ENCODE results near the gene SCYGR3. TPM values are rescaled to one million over a fixed set of nuclear protein-coding genes. Genes with fewer than 3 reads are reported as not detected.

Gene SCYGR3
- total and polyA plus RNA-seq, 4 donors: not detected

DNA sequence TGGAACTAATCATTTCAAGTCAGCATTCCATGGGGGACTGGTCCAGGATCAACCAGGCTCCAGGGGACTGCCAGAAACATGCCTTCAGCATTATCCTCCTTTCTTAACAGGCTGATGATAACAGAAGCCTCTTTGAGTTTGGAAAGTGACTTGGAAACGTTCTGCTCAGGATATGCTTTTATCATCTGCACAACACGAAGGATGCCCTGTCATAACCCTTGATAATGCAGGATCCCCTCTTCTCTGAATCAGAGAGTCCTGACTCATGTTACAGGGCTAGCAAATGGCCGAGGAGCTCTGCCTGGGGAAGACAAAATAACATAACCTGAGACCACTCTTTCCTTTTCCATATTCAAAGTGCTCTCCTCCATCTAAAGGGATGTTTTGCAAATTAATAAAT, 6.7 kb downstream of the SCYGR3 start (continued):
- TF ChIP-seq HNF4A (conservative IDR thresholded peaks at IDR 0.05): no peak
- TF ChIP-seq, protein P1, sequence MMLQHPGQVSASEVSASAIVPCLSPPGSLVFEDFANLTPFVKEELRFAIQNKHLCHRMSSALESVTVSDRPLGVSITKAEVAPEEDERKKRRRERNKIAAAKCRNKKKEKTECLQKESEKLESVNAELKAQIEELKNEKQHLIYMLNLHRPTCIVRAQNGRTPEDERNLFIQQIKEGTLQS (IDR thresholded peaks at IDR 0.05): no peak
- TF ChIP-seq EGR1 (IDR thresholded peaks at IDR 0.05; ENCODE audit: low read depth in 2 of 2): no peak

DNA sequence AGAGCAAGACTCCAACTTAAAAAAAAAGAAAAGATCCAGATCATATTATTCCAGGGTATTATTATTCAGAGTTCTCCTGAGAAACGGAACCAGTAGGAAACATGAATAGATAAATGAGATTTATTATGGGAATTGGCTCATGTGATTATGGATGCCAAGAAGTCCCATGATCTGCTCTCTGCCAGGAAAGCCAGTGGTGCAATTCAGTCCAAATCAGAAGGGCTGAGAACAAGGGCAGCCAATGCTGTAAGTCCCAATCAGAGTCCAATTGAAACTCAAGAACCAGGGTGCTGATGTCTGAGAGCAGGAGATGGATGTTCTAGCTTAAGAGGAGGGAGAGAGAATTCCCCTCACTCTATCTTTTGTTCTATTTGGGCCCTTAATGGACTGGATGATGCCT, 8.2 kb downstream of the SCYGR3 start:
- Histone ChIP-seq H3K27ac (ENCODE audit: low read depth in 1 of 2, low read length in 2 of 2) (no peak overlapping the region), H3K4me1 (ENCODE audit: control insufficient read depth in 4 of 4, insufficient read depth in 4 of 4, low read length in 3 of 4) (no peaks in the 10 kb centered on the region), H3K36me3 (ENCODE audit: control insufficient read depth in 4 of 4, insufficient read depth in 3 of 4, low read depth in 1 of 4, low read length in 3 of 4) (no peaks in the 10 kb centered on the region), H3K9me3 (ENCODE audit: control insufficient read depth in 4 of 4, low read length in 3 of 4) (no peaks in the 10 kb centered on the region), H3K9ac (ENCODE audit: low read depth in 1 of 2, low read length in 2 of 2) (no peak overlapping the region), H3K27me3 (ENCODE audit: control insufficient read depth in 4 of 4, insufficient read depth in 4 of 4, low read length in 3 of 4) (no peaks in the 10 kb centered on the region), H3K4me3 (ENCODE audit: low read depth in 1 of 3, low read length in 3 of 3) (no peak overlapping the region)
- DNase-seq (ENCODE audit: low spot score): no peak
- WGBS: 71% methylated on average over 1 of the region's 1 CpG
- TF ChIP-seq, protein P2, sequence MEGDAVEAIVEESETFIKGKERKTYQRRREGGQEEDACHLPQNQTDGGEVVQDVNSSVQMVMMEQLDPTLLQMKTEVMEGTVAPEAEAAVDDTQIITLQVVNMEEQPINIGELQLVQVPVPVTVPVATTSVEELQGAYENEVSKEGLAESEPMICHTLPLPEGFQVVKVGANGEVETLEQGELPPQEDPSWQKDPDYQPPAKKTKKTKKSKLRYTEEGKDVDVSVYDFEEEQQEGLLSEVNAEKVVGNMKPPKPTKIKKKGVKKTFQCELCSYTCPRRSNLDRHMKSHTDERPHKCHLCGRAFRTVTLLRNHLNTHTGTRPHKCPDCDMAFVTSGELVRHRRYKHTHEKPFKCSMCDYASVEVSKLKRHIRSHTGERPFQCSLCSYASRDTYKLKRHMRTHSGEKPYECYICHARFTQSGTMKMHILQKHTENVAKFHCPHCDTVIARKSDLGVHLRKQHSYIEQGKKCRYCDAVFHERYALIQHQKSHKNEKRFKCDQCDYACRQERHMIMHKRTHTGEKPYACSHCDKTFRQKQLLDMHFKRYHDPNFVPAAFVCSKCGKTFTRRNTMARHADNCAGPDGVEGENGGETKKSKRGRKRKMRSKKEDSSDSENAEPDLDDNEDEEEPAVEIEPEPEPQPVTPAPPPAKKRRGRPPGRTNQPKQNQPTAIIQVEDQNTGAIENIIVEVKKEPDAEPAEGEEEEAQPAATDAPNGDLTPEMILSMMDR (IDR thresholded peaks at IDR 0.05; ENCODE audit: low read depth, low read length, missing input control): no peak
- TF ChIP-seq, protein P3, sequence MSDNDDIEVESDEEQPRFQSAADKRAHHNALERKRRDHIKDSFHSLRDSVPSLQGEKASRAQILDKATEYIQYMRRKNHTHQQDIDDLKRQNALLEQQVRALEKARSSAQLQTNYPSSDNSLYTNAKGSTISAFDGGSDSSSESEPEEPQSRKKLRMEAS (IDR thresholded peaks at IDR 0.05): no peak
- TF ChIP-seq HNF4A (conservative IDR thresholded peaks at IDR 0.05): peak in 1 of 2 donors; percentile 70

DNA sequence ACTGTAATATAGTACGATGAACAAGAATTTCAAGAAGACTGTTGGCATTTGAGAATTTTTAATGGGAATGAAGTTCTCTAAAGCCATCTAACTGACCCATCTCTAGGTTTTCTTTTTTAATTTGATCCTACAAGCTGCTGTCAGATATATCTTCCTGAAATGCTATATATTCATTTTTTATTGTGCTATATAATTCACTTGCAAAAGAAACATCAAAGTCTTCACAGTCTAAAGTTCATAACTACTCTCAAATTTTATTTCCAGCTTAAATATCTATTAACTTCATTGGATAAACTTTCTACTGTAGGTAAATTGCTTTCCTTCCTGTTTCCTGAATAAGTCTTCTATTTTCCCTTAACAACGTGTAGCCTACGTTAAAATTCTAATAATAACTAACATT, 12.3 kb downstream of the SCYGR3 start:
- TF ChIP-seq, protein P3 (IDR thresholded peaks at IDR 0.05): no peak
- TF ChIP-seq SP1 (IDR thresholded peaks at IDR 0.05): no peak
- no peak for TF ChIP-seq TAF1 (conservative IDR thresholded peaks at IDR 0.05)
- no peak for TF ChIP-seq FOXA1 (IDR thresholded peaks at IDR 0.05)
- no peak for TF ChIP-seq HNF4G (IDR thresholded peaks at IDR 0.05)
- TF ChIP-seq HNF4A (conservative IDR thresholded peaks at IDR 0.05): no peak
- TF ChIP-seq YY1 (IDR thresholded peaks at IDR 0.05): no peak
- TF ChIP-seq JUND (IDR thresholded peaks at IDR 0.05): no peak
- TF ChIP-seq, protein P4, sequence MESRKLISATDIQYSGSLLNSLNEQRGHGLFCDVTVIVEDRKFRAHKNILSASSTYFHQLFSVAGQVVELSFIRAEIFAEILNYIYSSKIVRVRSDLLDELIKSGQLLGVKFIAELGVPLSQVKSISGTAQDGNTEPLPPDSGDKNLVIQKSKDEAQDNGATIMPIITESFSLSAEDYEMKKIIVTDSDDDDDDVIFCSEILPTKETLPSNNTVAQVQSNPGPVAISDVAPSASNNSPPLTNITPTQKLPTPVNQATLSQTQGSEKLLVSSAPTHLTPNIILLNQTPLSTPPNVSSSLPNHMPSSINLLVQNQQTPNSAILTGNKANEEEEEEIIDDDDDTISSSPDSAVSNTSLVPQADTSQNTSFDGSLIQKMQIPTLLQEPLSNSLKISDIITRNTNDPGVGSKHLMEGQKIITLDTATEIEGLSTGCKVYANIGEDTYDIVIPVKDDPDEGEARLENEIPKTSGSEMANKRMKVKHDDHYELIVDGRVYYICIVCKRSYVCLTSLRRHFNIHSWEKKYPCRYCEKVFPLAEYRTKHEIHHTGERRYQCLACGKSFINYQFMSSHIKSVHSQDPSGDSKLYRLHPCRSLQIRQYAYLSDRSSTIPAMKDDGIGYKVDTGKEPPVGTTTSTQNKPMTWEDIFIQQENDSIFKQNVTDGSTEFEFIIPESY (IDR thresholded peaks at IDR 0.05): no peak
- TF ChIP-seq NR2F2 (IDR thresholded peaks at IDR 0.05): no peak
- TF ChIP-seq, protein P5, sequence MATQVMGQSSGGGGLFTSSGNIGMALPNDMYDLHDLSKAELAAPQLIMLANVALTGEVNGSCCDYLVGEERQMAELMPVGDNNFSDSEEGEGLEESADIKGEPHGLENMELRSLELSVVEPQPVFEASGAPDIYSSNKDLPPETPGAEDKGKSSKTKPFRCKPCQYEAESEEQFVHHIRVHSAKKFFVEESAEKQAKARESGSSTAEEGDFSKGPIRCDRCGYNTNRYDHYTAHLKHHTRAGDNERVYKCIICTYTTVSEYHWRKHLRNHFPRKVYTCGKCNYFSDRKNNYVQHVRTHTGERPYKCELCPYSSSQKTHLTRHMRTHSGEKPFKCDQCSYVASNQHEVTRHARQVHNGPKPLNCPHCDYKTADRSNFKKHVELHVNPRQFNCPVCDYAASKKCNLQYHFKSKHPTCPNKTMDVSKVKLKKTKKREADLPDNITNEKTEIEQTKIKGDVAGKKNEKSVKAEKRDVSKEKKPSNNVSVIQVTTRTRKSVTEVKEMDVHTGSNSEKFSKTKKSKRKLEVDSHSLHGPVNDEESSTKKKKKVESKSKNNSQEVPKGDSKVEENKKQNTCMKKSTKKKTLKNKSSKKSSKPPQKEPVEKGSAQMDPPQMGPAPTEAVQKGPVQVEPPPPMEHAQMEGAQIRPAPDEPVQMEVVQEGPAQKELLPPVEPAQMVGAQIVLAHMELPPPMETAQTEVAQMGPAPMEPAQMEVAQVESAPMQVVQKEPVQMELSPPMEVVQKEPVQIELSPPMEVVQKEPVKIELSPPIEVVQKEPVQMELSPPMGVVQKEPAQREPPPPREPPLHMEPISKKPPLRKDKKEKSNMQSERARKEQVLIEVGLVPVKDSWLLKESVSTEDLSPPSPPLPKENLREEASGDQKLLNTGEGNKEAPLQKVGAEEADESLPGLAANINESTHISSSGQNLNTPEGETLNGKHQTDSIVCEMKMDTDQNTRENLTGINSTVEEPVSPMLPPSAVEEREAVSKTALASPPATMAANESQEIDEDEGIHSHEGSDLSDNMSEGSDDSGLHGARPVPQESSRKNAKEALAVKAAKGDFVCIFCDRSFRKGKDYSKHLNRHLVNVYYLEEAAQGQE (IDR thresholded peaks at IDR 0.05): no peak
- no peak for TF ChIP-seq RAD21 (IDR thresholded peaks at IDR 0.05)
- no peak for TF ChIP-seq GABPA (IDR thresholded peaks at IDR 0.05 in 1 of 2, conservative IDR thresholded peaks at IDR 0.05 in 1 of 2)
- TF ChIP-seq, protein P2 (IDR thresholded peaks at IDR 0.05; ENCODE audit: low read depth, low read length, missing input control): no peak
- no peaks in the 10 kb centered on the region for H3K36me3 ChIP-seq (ENCODE audit: control insufficient read depth in 4 of 4, insufficient read depth in 3 of 4, low read depth in 1 of 4, low read length in 3 of 4)
- DNase-seq (ENCODE audit: low spot score): no peak
- no peaks in the 10 kb centered on the region for H3K4me1 ChIP-seq (ENCODE audit: control insufficient read depth in 4 of 4, insufficient read depth in 4 of 4, low read length in 3 of 4)
- no peaks in the 10 kb centered on the region for H3K9me3 ChIP-seq (ENCODE audit: control insufficient read depth in 4 of 4, low read length in 3 of 4)
- no peaks in the 10 kb centered on the region for H3K27me3 ChIP-seq (ENCODE audit: control insufficient read depth in 4 of 4, insufficient read depth in 4 of 4, low read length in 3 of 4)
- no peak overlapping the region for H3K4me3 ChIP-seq (ENCODE audit: low read depth in 1 of 3, low read length in 3 of 3)
- no peak overlapping the region for H3K9ac ChIP-seq (ENCODE audit: low read depth in 1 of 2, low read length in 2 of 2)
- no peak overlapping the region for H3K27ac ChIP-seq (ENCODE audit: low read depth in 1 of 2, low read length in 2 of 2)
- 72% methylated on average over 3 of the region's 3 CpGs for WGBS
